GM21528 (cell line): Measurements from ENCODE around the gene ASTN1.

ENCODE experiments used
- ATAC-seq: cut with Tn5 transposase; IDR thresholded peaks from one replicate; pipeline ENCODE4 v1.9.1; 2021; ENCODE audit warnings: mild to moderate bottlenecking, moderate library complexity; ENCODE audit not compliant: unreplicated experiment, low FRiP score

ASTN1 gene

DNA sequence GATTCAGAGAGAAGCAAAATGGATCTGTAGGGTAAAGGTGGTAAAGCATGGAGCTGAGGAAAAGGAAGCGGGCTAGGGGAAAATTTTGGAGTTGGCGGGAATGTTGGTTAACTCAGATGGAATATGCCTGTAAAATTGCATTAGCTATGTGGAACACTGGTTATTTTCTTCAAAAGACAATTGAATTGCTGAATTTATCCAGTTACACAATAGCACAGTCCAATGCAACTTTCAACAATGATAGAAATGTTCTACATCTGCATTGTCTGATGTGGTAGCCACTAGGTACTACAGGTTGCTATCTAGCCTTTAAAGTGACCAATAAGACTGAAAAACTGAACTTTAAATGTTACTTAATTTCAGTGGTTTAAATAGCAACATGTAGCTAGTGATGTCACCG, 315.2 kb downstream of the ASTN1 start:
- ATAC-seq = no peak

DNA sequence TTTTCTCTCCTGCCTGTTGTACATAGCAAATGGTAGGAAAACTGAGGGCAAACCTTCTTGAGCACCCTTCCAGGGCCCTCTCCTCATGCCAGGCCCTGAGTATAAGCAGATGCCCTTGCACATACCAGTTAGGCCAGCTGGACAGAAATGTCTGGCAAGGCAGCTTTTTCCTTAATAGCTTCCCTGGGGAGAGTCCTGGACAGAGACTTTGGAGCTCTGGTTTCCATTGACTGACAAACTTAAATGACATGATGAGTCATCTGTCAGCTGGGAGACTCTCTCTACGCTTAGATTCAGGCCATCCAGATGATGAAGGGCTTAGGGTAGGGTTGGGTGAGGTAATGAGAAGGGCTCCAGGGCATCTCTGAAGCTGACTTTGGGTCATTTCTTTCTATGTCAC, 317.5 kb downstream of the ASTN1 start:
- ATAC-seq = no peak

DNA sequence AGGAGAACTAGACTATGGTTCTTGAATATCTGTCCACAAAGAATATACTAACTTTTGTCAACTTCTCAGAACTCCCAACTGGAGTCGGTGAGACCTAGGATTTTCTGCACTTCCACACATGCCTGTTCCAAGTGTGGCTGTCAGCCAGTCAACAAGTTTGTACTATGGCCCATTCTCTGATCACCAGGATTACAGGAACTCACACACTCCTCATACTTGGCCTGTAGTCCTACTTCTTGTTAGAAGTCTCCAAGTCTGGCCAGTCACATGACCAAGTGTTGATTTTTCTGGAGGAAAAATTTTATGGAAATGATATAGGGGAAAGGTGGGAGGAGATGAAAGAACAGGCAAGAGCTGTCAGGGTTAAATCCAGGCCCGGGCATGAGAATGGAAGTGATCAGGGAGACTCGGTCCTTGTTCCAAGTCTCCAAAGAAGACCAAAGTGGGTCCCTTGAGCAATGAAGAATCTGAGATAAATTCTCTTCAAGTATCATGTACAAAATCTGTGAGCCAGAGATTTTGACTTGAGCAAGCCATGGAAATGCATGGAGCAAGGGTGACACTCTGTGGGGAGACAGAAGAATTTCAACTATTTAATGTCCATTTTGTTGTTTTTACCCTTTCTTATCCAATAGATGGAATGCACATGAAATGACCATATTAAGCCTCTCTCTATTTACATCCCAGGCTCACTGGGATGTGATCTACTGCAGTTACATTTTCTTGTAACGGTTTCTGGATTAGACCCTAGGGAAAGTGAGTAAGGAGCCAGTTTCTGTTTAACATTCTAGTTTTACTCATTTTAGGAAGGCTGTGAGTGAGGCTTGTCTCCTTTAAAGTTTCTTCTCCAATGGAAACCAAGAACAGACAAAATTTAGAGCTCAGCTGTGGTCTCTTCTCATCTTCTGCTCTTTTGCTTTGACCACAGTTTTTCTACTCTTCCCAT, 320.9 kb downstream of the ASTN1 start:
- no peak for ATAC-seq

DNA sequence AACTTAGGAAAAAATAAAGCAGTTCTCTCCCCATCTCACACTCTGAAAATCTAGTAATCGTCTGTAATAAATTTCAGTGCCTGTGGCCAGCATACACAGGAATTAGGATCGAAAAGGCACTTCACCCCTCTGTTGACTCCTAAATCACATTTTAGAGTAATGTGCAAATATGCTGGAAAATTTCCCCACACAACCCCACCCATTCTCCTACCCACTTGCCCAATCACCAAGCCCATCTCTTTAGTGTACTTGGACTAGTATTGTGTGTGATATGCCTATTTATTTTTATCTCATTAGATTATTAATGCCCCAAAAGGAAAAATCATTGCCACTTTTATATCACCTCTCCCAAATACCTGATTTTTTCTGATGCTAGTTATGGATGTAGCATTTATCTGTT, 323.3 kb downstream of the ASTN1 start:
- ATAC-seq = no peak

DNA sequence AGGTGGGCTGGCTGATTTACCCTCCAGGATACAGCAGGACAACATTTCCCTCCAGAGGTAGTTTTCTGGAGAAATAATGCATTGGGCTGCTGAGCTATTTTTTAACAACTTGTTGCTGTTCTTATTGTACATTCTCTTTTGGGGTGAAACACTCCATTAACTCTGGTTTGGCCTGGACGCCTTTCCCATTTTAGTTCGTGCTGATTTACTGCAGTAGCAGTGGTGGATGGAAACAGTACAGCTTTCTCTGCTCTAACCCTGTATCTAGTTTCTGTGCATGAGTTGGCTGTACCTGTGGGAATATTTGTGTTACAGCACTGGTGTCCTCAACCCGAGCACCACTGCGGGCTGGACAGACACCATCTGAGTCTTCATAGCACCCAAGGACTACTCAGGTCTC, 325.3 kb downstream of the ASTN1 start:
- ATAC-seq = no peak

DNA sequence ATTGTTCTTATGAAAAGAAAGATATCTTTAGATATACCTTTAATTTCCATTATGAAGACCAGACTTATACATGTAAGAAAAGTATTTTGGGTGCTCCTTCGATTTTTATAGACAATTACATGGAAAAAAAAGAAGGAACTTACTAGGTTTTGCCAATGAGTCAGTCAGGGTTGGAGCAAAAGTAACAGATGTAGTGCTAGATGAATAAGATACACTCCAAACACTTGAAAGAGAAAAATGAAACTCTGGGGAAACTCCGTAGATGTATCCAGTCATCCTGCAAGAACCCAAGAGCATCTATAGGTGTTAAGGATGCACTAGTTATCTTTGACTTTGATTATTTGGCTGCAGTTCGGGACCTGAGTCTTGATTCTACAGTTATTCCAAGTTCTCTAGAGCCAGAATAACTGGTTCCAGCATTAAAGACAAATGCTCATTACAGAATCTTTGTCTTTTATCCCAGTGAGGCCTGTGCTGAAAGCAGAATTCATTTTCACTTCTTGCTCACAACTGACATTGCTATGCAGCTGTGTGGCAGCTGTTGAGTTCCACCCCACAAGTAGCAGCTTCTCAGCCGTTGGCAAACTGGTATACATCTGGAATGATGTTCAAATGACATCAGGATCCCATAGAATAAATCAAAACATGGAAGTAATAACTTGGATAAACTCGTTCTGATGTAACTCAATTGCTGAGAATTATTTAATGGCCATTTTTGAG, 326.1 kb downstream of the ASTN1 start:
- no peak for ATAC-seq

DNA sequence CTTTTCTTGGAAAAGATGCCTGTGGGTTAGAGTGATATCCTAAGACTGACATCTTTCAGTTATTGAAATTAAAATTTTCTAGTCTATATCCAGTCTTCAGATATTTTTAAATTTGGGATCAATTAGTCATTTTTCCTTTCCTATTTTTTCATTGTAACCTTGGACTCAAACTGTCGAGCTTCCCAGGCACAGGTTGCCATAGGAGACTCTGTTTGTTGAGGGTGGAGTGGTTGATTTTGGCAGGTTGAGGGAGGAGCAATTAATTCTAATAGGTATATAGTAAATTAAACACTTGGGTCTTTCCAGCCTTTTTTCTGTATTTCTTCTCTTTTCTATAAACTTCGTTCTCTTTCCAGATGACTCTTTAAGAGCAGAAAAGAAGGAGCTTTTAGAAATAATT, 326.8 kb downstream of the ASTN1 start:
- no peak for ATAC-seq

DNA sequence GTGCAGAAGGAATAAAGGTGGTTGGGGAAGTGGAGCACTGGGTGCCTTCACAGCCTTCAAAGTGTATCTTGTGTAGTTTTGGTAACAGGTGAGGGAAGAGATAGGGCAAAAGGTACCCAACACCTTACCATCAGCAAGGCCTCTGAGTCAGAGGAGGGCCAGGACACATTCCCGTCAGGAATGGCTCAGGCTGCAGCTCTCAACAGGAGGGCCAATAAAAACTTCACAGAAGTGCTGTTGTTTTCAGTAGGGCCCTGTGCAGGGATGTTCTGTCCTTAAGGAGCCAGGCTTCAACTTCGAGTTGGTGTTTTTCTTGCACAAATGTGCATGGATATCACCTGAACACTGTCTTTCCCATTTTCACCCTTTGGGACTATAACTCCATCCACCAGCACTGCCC, 333.4 kb downstream of the ASTN1 start:
- ATAC-seq = no peak

DNA sequence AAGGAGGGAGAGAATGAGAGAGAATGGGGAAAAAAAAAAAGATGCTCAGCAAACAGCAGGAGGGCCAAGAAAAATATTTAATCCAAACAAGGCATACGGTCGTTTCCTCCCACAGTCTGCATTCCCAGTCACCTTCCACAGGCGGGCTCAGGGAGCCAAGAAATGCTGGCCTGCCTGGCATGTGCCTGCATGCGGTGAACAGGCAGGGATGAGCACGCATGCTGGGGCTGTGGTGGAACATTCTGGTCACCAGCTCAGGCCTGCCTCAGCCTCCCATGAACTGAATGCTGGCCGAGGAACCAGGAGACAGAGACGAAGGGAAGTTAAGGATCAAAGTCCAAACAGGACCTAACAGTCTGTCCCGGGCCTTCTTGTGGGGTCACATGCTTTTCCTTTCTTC, 335.3 kb downstream of the ASTN1 start:
- ATAC-seq = no peak

DNA sequence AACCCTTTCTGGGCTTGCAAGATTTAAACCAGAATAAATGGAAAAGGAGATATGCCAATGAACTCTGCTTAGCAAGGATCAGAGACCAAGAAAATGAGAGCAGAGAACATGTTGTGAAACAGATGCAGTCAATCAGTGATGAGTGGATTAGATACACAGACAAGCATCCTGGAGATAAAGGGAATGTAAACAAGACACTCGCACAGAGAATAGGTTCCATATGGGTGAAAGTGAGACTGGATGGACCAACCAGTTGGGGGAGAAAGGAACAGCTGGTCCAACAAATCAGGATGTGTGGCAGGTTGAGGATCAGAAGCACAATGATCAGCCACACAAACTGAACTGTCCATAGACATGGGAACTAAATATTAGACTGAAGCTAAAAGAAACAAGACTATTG, 338.2 kb downstream of the ASTN1 start:
- no peak for ATAC-seq

DNA sequence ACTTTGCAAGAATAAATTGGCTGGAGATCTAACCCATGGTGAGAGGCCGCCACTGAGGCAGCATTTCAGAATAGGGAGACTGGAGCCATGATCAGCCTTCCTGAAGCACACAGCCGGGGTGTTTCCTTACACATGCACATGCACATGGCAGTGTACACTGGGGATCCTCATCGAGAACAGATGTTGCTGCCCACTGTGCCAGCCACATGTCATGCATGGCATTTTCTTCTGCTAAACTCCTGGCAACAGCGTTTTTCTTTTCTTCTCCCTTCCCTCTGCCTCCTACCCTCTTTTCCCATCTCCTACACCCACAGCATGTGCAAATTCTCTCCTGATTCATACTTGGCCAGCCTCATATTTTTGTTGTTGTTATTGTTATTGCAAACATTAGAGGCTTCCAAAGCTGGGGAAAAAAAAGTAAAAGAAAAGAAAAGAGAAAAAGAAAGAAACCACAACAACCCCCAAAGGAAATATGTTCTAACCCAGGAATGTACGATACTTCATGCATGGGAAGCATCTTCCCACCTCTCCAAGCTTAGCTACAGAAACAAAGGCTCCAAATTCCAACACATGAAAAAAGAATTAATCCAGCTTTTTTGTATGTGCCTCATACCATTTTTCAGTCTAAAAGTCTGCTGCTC, 344.0 kb downstream of the ASTN1 start:
- ATAC-seq = no peak

DNA sequence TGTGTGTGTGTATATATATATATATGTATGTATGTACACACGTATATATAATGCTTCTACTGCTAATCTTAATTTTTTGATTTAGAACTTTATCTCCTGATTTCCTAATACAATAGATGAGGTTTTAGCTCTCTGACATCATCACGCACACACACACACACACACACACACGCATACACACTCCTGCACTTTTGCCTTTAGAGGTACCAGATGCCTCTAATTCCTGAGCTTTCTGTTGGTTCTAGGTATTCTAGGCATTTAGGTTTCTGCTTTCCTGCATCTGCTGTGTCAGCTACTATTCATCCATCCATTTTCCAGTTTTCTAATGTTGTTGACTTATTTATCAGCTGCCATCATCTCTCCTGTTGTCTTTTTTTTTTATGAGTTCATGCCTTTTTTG, 348.3 kb downstream of the ASTN1 start:
- no peak for ATAC-seq

DNA sequence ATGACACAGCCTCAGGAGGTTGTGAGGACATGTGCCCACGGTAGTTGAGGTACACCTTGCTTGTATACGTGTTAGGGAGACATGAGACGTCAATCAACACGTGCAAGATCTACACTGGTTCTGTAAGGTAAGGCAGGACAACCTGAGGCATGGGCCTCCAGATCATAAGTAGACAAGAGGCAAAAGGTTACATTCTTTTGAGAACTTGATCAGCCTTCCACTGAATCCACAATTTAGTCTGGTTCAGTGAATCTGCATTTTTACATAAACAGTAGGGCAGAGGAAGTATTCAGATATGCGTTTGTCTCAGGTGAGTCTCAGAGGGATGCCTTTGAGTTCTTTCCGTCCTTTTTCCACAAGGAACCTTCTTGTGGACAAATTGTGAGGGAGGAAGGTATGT, 348.9 kb downstream of the ASTN1 start:
- no peak for ATAC-seq

DNA sequence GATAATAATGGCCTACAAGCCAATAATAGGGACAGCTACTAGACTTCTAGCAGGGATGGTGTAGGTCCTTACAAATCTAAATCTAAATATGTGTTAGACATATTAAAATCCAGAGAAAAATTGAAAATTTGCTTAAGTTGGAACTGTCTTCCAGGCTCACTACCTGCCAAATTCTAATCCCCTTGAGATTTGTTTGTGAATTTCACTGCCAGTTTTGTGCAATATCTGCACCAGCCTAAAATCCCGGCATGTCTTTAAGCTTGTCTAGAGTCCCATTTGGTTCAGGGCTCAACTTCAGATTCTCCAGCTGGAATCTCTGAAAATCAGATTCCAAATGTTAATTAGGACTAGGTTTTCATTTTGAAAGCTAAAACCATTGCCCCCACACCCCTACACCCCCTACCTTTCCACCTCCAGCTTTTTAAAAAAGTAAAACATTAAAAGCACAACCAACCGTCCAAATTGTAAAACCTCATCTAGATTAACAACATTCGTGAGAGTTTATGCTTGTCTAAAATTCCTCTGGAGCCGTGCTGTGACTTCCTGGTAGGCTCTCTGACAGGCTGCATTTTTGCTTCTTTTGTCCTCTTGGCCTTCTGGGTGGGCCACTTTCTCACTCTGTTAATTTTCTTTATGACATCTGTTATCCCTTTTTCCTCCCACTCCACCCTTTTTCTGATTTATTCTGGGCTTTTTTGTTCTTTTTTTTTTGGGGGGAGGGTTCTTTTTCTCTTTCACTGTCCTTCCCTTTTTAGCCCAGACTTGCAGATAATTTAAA, 352.8 kb downstream of the ASTN1 start:
- ATAC-seq = no peak

DNA sequence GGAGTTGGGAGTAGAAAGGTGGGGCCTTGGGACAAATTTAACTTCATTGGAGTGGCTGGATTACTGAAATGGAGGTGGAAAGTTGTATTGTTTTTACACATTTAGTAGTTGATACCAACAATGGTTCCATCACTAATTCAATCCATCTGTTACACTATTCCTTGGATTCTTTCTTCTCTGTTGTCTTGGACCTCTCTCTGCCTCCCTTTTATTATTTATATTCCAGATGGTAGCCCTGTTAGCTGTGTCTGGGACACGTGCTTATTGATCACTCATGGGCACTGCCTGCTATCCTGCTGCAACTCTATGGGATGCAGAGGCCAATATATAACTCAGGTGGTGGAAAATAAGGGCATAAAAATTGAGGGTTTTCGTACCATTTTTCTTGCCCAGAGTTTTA, 355.2 kb downstream of the ASTN1 start:
- no peak for ATAC-seq
